HG03025 (cell line): ENCODE measurements around the gene BOC.

Source experiments
- ATAC-seq: cut with Tn5 transposase; IDR thresholded peaks from one replicate; pipeline ENCODE4 v1.9.1; 2021; ENCODE audit warnings: mild to moderate bottlenecking, moderate library complexity; ENCODE audit not compliant: unreplicated experiment, low FRiP score

The BOC gene

DNA sequence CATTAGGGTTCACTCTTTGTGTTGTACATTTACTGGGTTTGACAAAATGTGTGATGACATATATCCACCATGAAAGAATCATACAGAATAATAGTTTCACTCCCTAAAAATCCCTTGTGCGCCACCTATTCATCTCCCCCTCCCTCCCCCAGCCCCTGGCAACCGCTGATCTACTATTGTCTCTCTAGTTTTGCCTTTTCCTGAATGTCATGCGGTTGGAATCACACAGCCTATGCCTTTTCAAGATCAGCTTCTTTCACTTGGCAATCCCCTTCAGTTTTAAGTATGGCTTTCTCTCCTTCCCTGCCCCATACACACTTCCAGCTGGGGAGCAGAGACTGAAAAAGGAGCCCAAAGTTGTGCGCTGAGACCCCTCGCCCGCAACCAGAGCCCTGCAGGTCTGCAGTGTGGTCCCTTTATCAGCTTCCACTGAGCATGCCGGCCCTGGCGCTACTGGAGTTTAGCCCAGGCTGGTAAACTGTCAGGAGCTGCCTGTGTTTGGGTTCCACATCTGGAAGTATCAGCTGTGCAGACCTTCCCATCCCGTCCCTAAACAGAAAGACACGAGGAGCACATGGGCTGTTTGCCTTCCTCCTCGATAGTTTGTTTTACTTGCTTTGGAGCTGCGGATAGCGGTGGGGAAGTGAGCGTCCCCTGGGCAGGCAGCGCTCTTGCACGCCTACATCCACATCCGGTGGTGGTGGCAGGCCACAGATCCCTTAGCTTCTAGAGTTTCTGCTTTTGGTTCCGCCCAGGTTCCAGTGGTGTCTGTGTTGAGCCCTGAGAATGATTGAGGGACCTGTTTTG, 12.3 kb downstream of the BOC start:
- ATAC-seq: peak; percentile 89

DNA sequence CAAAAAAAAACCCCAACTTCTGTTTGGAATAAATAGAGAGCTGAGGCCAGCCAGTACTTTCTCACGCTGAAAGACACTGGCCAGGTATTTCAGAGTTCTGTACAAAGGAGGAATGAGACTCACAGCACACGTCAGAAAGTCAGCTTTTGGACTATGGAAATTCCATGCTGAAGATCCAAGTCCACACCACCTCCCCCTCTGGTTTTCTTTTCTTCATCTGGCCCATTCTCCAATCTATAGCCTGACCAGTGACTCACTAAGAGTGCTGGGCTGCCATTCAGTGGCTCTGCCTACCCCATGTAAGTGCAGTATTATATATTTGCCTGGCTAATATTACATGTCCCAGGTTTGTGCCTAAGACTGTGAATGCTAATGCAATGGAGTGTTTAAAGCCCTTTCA, 13.9 kb downstream of the BOC start:
- ATAC-seq: no peak

DNA sequence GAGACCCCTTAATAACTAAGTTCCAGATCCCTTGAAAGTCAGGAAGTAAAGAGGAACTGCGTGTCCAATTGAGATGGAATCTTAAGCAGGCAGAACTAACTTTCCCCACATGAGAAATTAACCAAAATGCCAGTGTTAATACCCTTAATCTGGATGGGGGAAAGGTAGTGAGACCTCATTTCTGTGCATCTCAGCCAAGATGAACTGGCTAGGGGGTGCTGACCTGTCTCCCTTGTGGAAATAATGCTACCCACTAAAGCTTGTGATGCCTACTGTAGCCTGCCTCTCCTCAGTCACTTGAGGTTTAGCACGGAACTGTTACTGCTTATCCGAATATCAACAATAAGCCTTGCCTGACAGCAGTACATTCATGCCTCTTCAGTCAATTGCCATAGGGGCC, 15.1 kb downstream of the BOC start:
- no peak for ATAC-seq

GRCh38 chr3:113227146-113227545, 15.8 kb downstream of the BOC start:
- ATAC-seq: no peak

GRCh38 chr3:113228498-113229286, 17.3 kb downstream of the BOC start:
- no peak for ATAC-seq

- ATAC-seq: no peak
Measured at GRCh38 chr3:113231391-113231790, 20.0 kb downstream of the BOC start.

DNA sequence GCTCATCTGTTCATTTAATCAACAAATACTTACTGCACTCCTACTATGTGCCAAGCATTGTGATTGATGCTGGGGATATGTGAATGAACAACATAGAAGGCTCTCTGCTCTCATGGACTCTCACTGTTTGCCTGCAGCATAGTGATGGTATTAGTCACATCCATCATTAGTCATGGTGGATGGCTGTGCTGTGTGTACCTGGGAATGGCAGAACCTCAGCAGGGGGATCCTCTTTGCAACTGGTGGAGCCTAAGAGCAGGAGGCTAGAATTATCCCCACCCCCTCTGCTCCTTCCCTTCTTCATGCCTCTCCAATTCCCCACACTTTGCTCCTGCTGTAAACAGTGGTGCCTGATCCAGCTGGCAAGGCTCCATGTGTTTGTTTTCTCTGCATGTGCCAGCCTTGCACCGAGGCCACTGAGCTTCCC, 20.5 kb downstream of the BOC start:
- no peak for ATAC-seq

DNA sequence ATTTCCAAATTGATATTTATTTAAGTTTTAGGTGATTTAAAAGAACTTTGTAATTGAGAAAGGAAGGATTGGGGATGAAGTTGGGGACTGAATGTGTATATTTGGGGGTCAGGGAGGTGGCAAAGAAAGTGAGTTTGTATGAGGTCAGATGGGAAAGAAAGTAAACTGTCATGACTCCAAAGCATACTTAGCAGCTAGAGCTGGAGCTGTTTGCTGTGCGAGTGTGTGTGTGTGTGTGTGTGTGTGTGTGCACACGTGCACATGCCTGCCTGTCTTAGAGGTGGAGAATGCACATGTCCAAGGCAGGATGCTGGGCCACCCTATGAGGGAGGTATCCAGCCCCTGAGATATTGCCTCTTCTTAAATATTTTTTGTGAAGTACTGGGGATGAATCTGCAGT, 21.0 kb downstream of the BOC start:
- ATAC-seq: no peak

- ATAC-seq: no peak
Measured at GRCh38 chr3:113233497-113233896, 22.1 kb downstream of the BOC start.

- no peak for ATAC-seq
Measured at GRCh38 chr3:113234028-113234427, 22.7 kb downstream of the BOC start.

- no peak for ATAC-seq
Measured at GRCh38 chr3:113234688-113235260, 23.4 kb downstream of the BOC start.

DNA sequence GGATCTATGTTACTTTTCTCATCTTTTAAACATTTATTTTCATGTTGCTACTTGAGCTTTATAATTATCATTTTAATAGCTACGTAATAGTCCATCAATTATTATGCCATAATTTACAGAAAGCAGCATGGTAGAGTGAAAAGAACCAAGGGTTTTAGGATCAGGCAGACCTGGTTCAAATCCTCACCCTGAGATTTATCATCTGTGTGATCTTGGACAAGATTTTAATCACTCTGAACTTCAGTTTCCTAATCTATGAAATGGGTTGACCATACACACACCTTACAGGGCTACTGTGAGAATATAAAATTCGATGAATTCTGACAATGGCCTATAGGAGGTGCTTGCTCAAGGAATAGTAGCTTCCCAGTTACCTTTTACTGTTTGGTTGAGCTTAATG, 27.1 kb downstream of the BOC start:
- ATAC-seq: no peak

- no peak for ATAC-seq
Measured at GRCh38 chr3:113240841-113241240, 29.5 kb downstream of the BOC start.

- ATAC-seq: no peak
Measured at GRCh38 chr3:113241292-113242095, 30.1 kb downstream of the BOC start.

DNA sequence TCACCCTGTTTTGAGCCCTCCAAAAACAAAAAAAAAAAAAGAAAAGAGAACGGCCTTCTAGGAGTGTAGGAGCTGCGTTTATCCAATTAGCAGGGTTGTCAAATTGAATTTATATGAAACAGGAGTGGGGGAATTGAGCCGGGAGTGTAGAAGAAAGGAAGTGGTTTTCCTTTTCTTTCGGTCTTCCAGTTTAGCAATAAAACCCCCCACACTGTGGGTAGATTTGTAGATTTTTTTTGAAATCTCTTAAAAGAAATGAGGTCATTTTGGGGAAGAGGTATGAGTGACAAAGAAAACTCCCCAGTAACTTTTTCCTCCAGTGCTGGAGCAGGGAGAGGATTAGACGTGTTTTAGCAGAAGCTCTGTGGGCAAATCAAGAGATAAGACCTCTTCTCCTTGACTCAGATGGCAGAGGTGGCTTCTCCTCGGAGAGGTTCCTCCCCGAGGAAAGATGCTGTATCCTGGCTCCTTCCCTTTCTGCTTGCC, 30.8 kb downstream of the BOC start:
- no peak for ATAC-seq

- ATAC-seq: no peak
Measured at GRCh38 chr3:113243071-113243470, 31.7 kb downstream of the BOC start.

GRCh38 chr3:113243846-113244245, 32.5 kb downstream of the BOC start:
- no peak for ATAC-seq

- ATAC-seq: no peak
Measured at GRCh38 chr3:113245761-113246161, 34.4 kb downstream of the BOC start.

- ATAC-seq: no peak
Measured at GRCh38 chr3:113247068-113247467, 35.7 kb downstream of the BOC start.

DNA sequence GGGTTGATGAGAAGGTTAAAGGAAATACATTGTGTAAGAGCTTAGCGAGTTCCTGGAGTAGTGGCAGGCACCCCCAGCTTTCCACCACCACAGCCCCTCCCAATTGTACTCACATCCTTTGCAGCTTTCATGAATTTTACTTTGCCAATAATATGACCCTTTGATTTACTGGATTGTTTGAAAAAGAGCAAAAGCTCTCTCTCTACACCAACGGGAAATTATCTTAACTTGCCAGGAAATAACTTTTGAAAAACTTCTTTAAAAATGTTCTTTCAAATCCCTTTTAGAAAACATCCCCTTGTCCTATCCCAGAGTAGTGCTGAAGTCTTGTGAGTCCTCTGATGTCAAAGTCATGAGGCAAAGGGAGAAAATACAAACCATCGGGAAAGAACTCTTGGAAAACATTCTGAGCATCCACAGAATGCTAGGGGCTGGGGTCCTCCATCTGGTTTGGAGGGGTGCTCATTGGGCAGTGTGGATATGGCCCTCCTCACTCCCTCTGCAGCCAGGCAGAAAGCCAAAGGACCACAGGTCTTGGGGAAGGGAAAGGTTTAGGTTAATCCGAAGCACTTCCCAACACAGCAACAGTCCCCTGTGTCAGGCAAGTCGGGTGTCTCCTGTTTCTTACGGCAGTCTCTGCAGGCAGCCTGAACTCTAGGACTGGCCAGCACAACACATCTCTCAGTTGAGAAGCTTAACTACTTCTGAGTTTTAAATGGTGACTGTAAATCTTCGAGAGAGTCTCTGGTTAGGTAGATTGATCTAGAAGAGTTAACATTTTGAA, 36.5 kb downstream of the BOC start:
- no peak for ATAC-seq
